ENCODE measurements around the gene CNTNAP5.

CNTNAP5 gene

DNA sequence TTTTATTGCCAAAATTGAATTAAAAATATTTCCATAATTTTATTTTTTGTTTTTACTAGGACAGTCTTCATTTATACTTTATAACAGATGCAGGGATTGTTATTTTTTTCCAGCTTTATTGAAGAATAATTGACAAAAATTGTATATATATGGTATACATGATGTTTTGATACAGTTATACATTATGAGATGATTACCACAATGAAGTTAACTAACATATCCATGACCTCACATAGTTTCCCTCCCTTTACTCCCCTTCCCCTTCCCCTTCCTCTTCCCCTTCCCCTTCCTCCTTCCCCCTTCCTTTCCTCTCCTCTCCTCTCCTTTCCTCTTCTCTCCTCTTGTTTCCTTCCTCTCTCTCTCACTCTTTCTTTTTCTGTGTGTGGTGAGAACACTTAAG is 700.1 kb downstream of the CNTNAP5 start:
- DNase-seq, result no peak

DNA sequence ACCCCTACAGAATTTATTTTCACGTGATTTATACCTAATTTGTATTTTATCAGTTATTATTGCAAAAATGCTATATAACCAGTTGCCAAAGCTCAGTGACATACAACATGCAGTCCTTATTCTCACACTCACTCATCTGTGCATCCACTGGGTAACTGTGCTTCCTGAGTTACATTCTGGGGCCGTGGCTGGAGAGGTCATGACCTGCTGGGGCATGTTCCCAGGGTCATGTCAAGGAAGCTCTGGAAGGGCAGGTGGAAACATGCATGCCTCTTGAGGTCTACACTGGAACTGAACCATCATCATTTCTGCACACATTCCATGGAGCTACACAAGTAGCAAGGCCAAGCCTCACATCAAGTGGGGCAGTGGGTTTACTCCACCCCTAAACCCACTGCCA is 715.5 kb downstream of the CNTNAP5 start:
- no peak for DNase-seq

DNA sequence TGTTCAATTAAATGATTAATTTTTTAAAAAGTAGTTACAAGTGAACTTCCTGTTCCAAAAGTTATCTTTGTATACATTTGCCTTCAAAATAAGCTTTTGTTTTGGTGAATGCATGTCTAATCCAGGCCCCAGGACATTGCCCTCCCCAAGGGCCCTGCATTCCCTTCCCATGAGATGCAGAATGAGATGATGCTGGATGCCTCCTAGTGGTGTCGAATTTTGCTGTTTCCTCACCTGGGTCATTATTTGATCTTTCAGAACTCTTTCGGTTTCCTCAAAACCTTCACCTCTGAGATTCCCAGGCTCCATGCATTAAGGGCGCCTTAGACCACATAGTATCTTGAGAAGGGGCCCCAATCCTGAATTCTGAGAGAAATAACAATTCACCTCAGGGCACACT is 728.8 kb downstream of the CNTNAP5 start:
- DNase-seq, result no peak

DNA sequence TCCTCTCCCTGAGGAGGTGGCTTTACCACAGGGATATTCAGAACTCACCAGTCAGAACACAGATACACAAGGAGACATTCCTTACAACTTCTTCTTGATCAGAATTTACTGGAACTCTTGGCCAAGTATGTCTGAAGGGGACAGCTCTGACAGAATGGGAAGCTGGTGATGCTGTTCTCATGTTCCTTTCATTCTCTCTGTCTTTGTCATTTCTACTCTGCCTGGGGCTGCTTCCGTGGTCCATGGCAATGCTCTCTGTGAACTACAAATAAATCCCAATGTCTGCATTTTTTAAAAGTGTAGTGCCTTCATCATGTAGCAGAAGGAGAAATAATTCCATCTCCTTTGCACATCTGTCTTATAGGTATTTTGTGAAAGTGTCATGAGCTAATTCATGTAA is 730.3 kb downstream of the CNTNAP5 start:
- DNase-seq, result no peak

DNA sequence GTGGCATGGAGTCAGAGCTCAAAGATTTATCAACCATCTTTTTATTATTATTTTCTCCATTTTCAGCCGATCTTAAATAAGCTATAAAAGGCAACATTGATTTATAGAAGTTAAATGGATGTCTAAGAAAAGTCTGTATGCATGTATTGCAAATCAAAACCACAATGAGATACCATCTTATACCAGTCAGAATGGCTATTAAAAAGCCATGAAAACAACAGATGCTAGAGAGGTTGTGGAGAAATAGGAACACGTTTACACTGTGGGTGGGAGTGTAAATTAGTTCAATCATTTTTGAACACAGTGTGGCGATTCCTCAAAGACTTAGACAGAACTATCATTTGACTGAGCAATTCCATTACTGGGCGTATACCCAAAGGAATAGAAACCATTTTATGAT is 731.0 kb downstream of the CNTNAP5 start:
- DNase-seq, result no peak

DNA sequence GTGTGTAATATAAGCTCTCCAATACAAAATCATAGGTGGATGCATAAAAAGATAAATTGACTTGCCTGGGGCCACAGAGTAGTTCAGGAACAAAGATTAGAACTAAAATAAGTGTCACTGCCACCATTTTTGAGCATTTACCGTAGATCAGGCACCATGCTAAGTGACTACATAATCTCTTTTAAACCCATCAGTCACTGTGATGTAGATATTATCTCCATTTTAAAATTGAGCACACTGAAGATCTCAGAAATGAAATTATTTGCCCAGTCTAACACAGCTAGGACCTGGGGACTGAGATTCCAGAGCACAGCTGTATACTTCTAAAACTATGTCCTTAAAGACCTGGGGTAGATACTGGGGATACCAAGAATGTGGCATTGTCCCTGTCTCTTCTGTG is 737.3 kb downstream of the CNTNAP5 start:
- DNase-seq, result no peak

DNA sequence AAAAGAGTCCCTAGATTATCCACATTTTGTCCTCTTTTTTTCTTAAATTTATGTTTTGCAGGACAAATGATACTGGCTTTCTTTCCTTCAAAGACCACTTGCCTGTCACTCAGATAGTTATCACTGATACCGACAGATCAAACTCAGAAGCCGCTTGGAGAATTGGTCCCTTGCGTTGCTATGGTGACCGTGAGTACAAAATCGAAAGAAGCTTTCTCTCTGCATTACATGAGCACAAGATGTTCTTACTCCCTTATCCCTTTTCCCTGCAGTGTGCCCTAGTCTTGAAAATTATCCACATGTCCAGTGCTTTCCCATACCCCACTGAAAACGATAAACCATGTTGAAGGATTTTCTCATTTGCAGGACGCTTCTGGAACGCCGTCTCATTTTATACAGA is 738.5 kb downstream of the CNTNAP5 start:
- DNase-seq, result no peak

DNA sequence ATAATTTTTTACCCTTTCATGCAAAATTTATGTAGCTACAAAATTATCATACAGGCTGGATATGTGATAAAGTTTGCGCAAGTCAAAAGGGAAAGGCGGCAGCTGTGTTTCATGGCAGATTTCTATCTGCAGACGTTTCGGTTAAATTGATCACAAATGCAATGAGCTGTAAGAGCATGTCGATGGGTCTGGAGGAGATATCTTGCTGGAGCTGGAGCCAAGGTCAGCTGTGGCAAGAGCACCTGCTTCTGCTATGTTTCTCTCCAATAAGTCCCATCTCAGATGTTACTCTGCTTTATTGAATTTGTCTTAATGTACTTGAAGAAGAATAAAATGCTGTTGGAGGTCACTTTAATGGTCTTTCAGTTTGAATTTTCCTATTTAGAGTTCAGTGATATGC is 749.7 kb downstream of the CNTNAP5 start:
- DNase-seq, result no peak

DNA sequence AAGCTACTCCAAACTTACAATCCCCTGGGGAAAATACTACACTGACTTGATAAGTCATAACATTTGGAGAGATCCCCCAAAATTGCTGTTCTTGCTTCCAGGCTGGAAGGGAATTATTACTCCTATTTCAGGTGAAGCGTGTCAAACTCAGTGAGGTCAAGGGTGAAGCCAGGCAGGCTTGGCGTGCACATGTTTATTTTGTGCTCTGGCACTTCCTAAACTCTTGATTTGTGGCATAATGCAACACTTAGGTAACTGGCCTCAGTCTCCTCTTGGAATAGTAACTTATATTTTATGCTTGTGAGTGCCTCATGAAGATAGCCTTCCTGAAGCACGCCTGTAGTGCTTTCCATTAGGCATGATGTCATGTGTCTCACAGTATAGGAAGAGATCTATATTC is 751.2 kb downstream of the CNTNAP5 start:
- no peak for DNase-seq

DNA sequence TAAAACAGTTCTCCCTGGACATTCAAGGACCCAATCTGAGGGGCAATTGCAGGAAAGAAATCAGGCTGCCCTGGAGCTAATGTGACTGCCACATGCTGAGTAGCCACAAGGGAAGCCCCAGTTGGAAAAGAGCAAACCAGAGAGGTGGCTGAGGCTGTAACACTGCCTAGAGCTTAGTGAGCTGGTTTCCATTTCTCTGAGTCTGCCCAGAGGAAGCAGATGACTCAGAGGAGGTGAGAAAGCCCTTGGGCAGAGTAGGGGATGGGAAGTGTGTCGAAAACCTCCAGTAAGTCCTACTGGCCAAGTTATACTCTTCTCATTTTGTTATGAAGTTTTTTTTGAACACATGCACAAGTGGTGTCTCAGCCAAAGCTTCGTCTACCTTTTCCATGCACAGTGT is 753.0 kb downstream of the CNTNAP5 start:
- no peak for DNase-seq

DNA sequence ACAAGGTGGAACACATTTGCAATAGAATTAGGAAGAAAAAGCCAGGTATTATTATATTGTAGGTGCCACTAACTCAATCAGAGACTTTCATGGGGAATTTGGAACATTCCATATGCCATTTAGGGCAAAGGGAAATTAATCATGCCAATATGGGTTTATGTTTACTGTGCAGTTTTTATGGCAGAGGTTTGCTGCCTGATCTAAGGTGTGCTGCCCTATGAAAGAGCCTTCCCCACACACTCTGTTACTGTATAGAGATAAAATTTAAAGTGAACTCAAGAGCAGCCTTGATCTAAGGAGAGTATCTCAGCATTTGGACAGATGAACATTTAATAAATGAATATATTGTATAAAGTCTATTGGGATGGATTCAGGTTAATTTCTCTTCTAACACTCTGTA is 771.6 kb downstream of the CNTNAP5 start:
- no peak for DNase-seq

DNA sequence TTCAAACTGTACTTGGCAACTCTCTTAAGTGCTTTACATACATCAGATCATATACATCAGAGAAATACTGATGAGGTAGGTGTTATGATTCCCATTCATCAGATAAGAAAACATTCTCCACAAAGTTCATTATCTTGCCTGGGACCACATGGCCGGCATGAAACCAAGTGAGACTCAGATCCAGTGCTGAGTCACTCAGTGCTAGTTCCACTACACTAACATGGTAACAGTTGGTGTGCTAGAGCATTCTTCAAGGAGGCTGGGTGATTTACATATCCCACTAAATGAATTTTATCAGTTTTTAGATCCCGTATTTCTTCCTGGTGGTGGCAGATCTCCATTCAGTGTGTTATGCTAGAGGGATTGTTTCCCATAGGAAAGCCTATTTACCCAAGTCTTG is 772.0 kb downstream of the CNTNAP5 start:
- no peak for DNase-seq

DNA sequence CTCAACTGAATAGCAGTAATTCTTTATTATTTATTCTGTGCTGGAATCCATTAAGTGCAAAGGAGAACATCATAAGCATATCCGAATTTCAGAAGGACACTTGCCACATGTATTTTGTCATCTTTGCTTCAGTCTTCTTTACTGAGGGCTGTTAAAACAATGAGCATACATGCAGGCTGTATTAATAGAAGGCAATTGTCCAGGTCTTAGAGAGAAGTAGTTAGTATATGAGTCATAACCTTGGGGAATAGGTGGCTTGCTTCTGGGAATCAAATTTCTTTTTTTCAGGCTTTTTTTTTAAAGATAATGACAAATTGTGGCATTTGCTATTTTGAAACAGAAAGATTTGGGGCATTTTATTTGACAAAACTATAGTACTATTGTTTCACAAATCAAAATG is 773.5 kb downstream of the CNTNAP5 start:
- DNase-seq, result no peak

DNA sequence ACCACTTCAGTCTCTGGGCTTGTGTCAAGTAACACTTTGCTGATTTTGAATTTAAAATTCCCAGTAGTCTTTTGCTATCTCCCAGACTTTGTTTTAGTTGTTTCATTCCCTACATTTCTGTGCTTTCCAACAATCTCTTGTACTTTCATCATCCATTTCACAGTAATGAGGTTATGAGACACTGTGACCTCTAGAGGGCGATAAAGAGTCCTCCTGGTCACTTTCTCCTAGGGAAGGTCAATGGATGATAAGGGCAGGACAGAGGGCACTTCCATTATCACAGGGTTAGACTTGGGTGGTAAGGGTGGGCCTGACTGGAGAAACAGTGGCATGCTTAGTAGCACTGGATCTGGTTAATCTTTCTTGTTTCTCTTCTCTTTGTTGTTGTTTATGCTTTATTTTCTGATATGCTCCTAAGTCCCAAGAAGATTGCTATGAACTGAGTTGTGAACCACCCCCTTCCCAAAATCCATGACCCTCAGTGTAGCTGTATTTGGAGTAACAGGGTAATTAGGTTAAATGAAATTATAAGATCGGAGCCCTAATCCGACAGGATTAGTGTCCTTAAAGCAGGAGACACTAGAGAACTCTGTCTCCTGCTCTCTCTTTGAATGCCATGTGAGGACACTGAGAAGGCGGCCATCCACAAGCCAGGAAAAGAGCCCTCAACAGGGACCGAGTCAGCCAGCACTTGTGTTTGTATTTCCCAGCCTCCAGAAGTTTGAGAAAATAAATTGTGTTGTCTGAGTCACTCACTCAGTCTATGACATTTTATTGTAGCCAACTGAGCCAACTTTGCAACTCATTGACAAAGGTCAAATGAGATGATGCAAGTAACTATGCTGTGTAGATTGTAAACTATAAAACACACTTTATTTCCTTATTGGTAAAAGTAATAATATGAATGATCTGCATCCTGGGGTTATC is 779.2 kb downstream of the CNTNAP5 start:
- peak; percentile 43 for DNase-seq

DNA sequence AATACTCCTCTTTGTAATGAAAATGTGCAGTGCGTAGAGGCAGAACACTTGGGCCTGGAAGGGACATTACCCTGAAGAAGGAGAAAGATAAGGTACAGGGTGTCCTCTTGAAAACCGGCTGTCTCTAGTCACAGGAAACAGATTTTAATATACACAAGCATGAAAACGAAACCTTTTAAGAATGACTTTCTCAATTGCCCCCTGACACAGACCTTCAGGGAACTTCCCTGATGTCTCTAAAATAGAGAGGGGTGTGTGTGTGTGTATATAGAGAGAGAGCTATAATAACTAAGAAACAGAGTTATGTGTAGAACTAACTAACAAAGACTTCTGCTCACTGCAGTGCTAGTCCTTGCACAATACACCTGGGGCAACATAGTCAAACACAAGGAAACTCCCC is 780.0 kb downstream of the CNTNAP5 start:
- DNase-seq, result no peak

DNA sequence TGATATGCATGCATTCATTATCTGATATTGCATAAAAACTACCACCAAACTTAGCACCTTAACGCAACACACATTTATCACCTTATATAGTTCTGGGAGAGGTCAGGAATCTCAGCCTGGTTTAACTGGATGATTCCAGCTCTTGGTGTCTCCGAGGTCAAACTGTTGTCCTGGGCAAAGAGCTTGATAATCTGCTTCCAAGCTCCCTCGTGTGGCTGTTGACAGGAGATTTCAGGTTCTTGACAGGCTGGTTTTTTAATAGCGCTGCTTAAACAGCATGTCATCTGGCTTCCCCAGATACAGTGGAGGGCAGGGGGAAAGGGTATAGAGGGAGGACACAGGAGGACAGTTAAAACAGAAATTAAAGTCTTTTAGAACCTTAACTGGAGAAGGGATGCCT is 785.0 kb downstream of the CNTNAP5 start:
- peak; percentile 36 for DNase-seq

DNA sequence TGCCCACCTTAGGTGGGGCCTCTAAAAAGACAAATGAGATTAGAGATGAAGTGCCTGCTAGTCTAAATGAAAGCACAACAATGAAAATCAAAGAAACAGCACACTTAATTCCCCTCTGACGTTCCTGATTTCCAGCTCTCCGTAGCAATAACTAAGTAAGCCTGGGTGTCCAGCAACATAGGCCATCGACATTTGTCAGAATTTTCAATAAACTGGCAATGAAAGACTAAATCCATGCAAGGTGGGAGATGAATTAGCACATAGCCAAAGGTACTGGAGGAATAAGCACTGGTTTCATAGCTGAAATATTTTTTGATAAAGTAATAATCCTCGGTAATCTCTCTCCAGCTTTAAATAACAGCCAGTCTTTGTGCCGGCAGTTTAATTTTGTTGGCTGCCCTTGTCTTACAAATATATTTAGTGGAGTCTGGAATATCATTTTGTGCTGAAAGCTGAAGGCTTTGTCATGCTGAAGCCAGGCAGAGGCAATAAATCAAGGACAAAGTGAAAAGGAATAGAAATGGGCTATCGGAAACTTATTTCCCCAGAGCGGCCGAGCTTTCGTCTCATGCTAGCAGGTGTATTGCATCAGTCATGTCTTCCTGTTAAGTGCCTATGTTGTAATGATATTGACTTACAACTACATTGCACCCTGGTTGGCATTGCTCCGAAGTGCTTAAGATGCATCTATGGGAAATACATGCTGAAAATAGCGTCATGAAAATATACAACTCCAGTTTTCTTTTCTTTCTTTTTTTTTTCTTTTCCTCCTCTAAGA is 790.1 kb downstream of the CNTNAP5 start:
- DNase-seq, result no peak

DNA sequence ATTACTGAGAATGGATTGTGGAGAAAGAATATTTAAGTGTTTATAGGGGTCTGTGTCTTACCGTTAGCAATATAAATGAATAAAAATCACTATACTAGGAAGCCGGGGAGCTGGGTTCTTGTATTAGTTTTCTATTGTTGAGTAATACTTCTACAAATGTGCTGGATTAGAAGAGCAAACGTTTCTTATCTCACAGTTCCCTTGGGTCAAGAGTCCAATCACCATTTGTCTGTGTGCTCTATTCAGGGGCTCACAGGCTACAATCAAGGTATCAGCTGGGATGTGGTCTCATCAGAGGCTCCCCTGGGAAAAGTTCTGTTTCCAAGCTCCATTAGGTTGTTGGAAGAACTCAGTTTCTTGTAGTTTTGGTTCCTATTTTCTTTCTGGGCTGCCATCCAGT is 790.9 kb downstream of the CNTNAP5 start:
- DNase-seq, result no peak

DNA sequence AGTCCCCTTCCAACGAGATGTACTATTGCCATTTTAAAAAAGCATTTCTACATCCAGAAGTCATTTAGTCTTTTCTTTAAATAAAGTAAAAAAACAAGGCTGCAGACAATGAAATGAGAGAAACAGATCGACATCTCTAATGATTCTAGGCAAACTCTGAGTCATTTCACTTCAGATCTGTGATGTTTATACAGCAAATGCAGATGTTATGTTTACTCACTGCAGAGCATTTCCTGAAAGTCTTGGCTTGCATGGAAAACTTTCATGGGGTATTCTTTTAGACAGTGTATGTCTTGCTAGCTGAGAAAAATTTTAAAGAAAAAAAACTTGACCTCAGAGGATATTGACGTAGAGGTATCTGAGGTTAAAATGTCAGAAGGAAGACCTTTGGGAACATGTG is 797.4 kb downstream of the CNTNAP5 start:
- no peak for DNase-seq

DNA sequence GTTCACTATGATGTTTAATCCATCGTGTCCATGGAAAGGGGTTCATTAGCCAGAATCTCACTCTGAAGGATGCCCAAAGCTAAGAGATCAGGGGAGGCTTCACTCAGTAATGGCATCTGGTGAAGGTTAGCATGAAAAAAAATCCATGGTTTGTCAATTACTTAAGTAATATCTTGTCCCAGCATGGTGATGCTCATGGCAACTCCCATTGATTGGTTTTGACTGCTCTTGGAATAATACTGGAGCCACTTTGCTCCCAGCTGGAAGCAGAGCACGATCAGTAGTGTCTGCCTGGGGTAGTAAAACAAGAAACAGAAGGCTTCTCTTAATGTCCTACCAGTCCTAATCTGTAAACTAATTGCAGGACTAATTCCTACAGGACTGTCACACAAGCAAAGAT is 799.4 kb downstream of the CNTNAP5 start:
- no peak for DNase-seq

DNA sequence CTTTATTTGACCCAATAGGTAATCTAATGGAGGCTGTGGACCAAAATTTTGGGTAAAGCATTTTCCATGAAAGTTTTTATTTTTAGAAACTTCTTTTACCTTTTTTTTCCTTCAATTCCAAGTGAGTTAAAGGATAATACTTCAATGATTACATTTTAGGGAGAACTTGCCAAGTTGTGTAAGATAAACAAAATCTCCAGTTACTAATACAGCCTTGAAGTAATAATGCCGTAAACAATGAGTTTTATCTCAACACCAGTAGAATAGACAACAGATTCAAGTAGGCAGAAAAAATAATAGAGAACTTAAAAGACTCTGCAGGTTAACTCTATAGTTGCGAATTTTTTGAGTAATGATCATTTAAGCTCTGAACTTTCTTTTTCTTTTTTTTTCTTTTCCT is 807.4 kb downstream of the CNTNAP5 start:
- no peak for DNase-seq

DNA sequence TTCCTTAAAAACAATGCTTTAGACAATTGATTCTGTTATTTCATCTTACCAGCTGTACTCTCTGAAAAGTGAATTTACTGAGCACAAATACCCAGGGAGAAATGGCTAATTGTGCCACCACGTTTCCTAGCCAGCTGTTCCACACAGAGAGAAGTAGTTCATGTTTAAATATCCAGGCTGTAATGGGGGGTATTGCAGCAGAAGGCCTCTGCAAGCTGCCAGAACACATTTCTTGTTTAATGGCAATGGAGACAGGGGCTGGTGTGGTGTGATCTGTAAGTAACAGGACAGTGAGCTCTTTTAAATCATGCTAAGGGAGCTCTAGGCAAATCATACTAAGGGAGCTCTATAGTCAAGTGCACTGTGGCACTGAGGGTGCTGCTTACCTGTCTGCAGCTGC is 809.2 kb downstream of the CNTNAP5 start:
- DNase-seq, result no peak

DNA sequence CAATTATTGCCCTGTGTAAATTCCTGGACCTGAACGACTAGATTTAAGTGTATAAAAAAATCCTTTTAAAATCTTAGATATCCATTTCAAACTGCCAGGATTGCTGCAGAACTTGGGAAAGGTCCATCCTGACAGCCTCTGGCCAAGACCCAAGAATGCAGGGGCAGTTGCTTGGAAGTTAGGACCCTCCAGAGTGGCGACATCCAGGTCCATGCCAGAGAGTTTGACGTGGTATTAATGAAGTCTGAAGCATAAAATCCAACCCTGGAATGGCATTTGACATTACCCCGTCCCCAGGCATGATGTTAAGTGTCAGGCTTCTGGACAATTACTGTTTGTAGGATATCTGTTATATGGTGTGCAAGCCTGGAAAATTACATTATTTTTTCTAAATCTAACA is 810.2 kb downstream of the CNTNAP5 start:
- no peak for DNase-seq

DNA sequence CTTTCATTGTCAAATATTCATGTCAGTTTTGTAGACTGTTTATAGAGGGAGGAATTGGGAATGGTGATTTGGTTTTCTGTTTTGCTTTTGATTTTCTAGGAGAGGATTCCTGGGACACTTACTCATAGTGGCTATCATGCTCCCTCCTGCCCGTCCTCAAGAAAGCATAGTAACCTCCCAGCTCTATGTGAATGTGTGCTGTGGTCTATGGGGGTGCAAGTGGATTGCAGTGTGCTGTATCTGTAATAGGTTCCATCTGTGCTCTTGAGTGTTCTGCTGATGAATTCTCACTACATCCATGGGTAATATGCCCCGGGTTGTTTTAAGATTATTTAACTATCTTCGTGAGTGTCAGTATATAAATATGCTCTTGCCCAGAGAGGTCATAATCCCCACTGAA is 811.3 kb downstream of the CNTNAP5 start:
- DNase-seq, result no peak
